Measurements from ENCODE around the gene CD4. TPM values are rescaled to one million over a fixed set of nuclear protein-coding genes. Genes with fewer than 3 reads are reported as not detected.

CD4 gene
- total RNA-seq, 2 donors from 2014 or later, result 0.77 to 1.3 TPM

DNA sequence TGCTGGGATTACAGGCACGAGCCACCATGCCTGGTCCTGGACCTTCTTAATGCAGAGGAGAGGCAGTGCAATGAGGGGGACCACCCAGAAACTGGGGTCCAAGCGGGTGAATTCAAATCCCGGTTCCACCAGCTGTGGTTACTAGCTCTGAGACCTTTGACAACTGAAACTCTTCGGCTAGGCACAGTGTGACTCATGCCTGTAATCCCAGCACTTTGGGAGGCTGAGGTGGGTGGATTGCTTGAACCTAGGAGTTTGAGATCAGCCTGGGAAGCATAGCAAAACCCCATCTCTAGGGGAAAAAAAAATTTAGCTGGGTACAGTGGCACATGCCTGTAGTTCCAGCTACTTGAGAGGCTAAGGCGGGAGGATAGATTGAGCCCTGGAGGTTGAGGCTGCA lies 5.0 kb upstream of the CD4 start:
- H3K27me3 ChIP-seq (ENCODE audit: control insufficient read depth, insufficient read depth, low read length, poor library complexity, severe bottlenecking), result peaks cover 2% of the 10 kb centered on the region
- no peaks in the 10 kb centered on the region for H3K9me3 ChIP-seq (ENCODE audit: control insufficient read depth, low read length)
- Mint-ChIP-seq H3K27ac (no peak overlapping the region), H3K4me3 (no peak overlapping the region), H3K4me1 (peaks cover 17% of the 10 kb centered on the region), H3K9me3 (no peaks in the 10 kb centered on the region), H3K27me3 (ENCODE audit: insufficient read depth) (peaks cover 19% of the 10 kb centered on the region), H3K36me3 (ENCODE audit: low read depth) (no peaks in the 10 kb centered on the region)
- WGBS, 2 experiments (ENCODE audit: insufficient coverage in 1 of 2, insufficient read length in 1 of 2), result 79 to 85% methylated on average over 5 of the region's 5 CpGs
- peak; percentile 36 for DNase-seq
- no peaks in the 10 kb centered on the region for H3K36me3 ChIP-seq (ENCODE audit: control insufficient read depth, insufficient read depth, low read length)
- H3K27ac ChIP-seq (ENCODE audit: low read depth, low read length), result no peak overlapping the region
- TF ChIP-seq, protein P1, sequence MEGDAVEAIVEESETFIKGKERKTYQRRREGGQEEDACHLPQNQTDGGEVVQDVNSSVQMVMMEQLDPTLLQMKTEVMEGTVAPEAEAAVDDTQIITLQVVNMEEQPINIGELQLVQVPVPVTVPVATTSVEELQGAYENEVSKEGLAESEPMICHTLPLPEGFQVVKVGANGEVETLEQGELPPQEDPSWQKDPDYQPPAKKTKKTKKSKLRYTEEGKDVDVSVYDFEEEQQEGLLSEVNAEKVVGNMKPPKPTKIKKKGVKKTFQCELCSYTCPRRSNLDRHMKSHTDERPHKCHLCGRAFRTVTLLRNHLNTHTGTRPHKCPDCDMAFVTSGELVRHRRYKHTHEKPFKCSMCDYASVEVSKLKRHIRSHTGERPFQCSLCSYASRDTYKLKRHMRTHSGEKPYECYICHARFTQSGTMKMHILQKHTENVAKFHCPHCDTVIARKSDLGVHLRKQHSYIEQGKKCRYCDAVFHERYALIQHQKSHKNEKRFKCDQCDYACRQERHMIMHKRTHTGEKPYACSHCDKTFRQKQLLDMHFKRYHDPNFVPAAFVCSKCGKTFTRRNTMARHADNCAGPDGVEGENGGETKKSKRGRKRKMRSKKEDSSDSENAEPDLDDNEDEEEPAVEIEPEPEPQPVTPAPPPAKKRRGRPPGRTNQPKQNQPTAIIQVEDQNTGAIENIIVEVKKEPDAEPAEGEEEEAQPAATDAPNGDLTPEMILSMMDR (conservative IDR thresholded peaks at IDR 0.05), result no peak
- peaks cover 6% of the 10 kb centered on the region for H3K4me1 ChIP-seq (ENCODE audit: control insufficient read depth, insufficient read depth, low read length)
- no peak overlapping the region for H3K4me3 ChIP-seq (ENCODE audit: low read length)
- H3K9ac ChIP-seq (ENCODE audit: extremely low read depth, low read length, poor library complexity, severe bottlenecking), result no peak overlapping the region

DNA sequence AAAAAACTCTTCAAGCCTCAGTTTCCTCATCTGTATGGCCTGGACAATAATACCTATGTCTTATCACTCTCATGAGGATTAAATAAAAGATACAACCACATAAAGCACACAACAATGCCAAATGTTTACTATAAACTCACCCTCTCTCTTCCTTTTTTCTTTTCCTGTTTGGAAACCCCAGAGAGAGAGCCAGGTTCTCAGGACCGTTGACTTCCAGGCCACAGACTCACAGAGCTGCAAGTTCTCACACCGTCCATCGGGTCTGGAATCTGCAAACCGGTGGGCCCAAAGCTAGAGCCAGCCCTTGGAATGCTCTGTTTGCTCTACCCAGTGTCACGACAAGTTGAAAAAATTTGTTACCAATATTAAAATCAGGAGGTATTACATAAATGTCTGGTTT lies 4.6 kb upstream of the CD4 start:
- no peak overlapping the region for H3K27ac Mint-ChIP-seq
- no peak overlapping the region for H3K27ac ChIP-seq (ENCODE audit: low read depth, low read length)
- WGBS, 2 experiments (ENCODE audit: insufficient coverage in 1 of 2, insufficient read length in 1 of 2), result 72 to 94% methylated on average over 3 to 5 of the region's 5 CpGs
- H3K4me3 Mint-ChIP-seq, result no peak overlapping the region
- H3K27me3 ChIP-seq (ENCODE audit: control insufficient read depth, insufficient read depth, low read length, poor library complexity, severe bottlenecking), result peaks cover 6% of the 10 kb centered on the region
- no peaks in the 10 kb centered on the region for H3K9me3 ChIP-seq (ENCODE audit: control insufficient read depth, low read length)
- H3K9ac ChIP-seq (ENCODE audit: extremely low read depth, low read length, poor library complexity, severe bottlenecking), result no peak overlapping the region
- peaks cover 20% of the 10 kb centered on the region for H3K4me1 Mint-ChIP-seq
- H3K36me3 ChIP-seq (ENCODE audit: control insufficient read depth, insufficient read depth, low read length), result no peaks in the 10 kb centered on the region
- peaks cover 6% of the 10 kb centered on the region for H3K4me1 ChIP-seq (ENCODE audit: control insufficient read depth, insufficient read depth, low read length)
- TF ChIP-seq, protein P1 (conservative IDR thresholded peaks at IDR 0.05), result no peak
- no peaks in the 10 kb centered on the region for H3K9me3 Mint-ChIP-seq
- peak; percentile 42 for DNase-seq
- no peaks in the 10 kb centered on the region for H3K36me3 Mint-ChIP-seq (ENCODE audit: low read depth)
- H3K4me3 ChIP-seq (ENCODE audit: low read length), result no peak overlapping the region
- peaks cover 21% of the 10 kb centered on the region for H3K27me3 Mint-ChIP-seq (ENCODE audit: insufficient read depth)

DNA sequence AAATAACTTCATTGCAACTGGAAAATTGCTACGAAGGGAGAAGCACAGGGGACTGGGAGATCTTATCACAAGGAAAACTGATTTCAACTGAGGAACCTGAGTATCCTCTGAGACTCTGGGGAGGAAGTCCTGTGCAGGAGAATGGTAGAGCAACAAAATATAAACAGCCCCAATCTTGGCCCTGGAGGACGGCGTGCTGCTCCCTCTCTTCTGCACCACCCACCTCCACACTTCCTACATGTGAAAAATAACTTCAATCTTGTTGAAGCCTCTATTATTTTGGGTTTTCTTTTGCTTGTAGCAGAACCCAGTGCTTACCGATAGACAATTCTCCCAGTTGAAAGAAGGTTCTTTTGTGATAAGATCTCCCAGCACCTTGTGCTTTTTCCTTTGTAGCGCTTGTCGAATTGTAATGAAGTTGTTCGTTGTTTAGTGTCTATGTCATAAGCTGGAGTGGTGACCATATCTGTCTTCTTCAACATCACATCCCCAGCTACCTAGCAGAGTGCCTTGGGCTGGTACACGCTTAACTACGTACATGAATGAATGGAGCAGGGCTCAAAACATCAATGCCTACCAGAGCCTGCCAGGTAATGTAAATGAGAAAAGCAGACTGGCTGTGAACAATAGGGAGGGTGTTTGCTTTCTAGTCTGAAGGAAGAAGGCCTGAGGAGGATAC lies 2.8 kb upstream of the CD4 start:
- no peaks in the 10 kb centered on the region for H3K9me3 Mint-ChIP-seq
- DNase-seq, result peak; percentile 60

More for the DNA sequence above, 2.8 kb upstream of the CD4 start:
- peaks cover 33% of the 10 kb centered on the region for H3K27me3 Mint-ChIP-seq (ENCODE audit: insufficient read depth)
- H3K27ac ChIP-seq (ENCODE audit: low read depth, low read length), result no peak overlapping the region
- H3K9ac ChIP-seq (ENCODE audit: extremely low read depth, low read length, poor library complexity, severe bottlenecking), result no peak overlapping the region
- TF ChIP-seq, protein P1 (conservative IDR thresholded peaks at IDR 0.05), result no peak
- no peaks in the 10 kb centered on the region for H3K36me3 ChIP-seq (ENCODE audit: control insufficient read depth, insufficient read depth, low read length)
- H3K4me3 ChIP-seq (ENCODE audit: low read length), result no peak overlapping the region
- 74 to 84% methylated on average over 4 to 7 of the region's 9 CpGs for WGBS, 2 experiments (ENCODE audit: insufficient coverage in 1 of 2, insufficient read length in 1 of 2)
- no peaks in the 10 kb centered on the region for H3K9me3 ChIP-seq (ENCODE audit: control insufficient read depth, low read length)
- peaks cover 6% of the 10 kb centered on the region for H3K4me1 ChIP-seq (ENCODE audit: control insufficient read depth, insufficient read depth, low read length)
- peak overlapping the region; percentile 65 for H3K27ac Mint-ChIP-seq
- no peaks in the 10 kb centered on the region for H3K36me3 Mint-ChIP-seq (ENCODE audit: low read depth)
- H3K4me1 Mint-ChIP-seq, result peaks cover 21% of the 10 kb centered on the region
- peaks cover 18% of the 10 kb centered on the region for H3K27me3 ChIP-seq (ENCODE audit: control insufficient read depth, insufficient read depth, low read length, poor library complexity, severe bottlenecking)
- H3K4me3 Mint-ChIP-seq, result no peak overlapping the region
